Kidney (tissue), 14 donors: ENCODE results near the gene CATSPERE. TPM values are rescaled to one million over a fixed set of nuclear protein-coding genes. Genes with fewer than 3 reads are reported as not detected.
A peak's percentile ranks its signal among the peaks of the same experiment; 100 is the strongest.

Experiments
- DNase-seq, 5 donors: peaks; one replicate each; pipeline ENCODE4 v3.0.0-alpha.2; 2013 to 2020
- FAIRE-seq: peaks from 2 replicates; lab custom pipeline; 2012; peaks lifted over from hg19 to GRCh38; lab: Jason Lieb, UNC
- H3K27ac ChIP-seq, 2 donors: one replicate each; pipeline ENCODE4 v1.7.0; 2013; ENCODE audit warnings: low read depth in 2 of 2, low read length in 2 of 2, inconsistent platforms in 1 of 2
- H3K27me3 ChIP-seq: one replicate; pipeline ENCODE4 v1.7.1; 2013; ENCODE audit warnings: low read length, inconsistent platforms; ENCODE audit not compliant: control insufficient read depth, insufficient read depth
- H3K36me3 ChIP-seq, 3 donors: one replicate each; pipeline versions ENCODE4 v1.7.0 to v1.7.1; 2013; ENCODE audit warnings: low read length in 3 of 3, control low read depth in 1 of 3, inconsistent platforms in 1 of 3; ENCODE audit not compliant: insufficient read depth in 3 of 3, control insufficient read depth in 2 of 3
- H3K4me1 ChIP-seq, 3 donors: one replicate each; pipeline versions ENCODE4 v1.7.0 to v1.7.1; 2013; ENCODE audit warnings: low read length in 3 of 3, inconsistent platforms in 1 of 3, low read depth in 1 of 3; ENCODE audit not compliant: control insufficient read depth in 2 of 3, insufficient read depth in 2 of 3
- H3K4me3 ChIP-seq, 3 donors: one replicate each; pipeline versions ENCODE4 v1.7.0 to v1.8.1; 2013; ENCODE audit warnings: low read length in 3 of 3, control low read depth in 1 of 3, inconsistent platforms in 1 of 3
- H3K9ac ChIP-seq, 3 donors: one replicate each; pipeline versions ENCODE4 v1.7.0 to v1.7.1; 2013; ENCODE audit warnings: low read length in 3 of 3, control low read depth in 1 of 3, inconsistent platforms in 1 of 3
- H3K9me3 ChIP-seq, 3 donors: one replicate each; pipeline versions ENCODE4 v1.7.0 to v1.7.1; 2013; ENCODE audit warnings: low read length in 3 of 3, control low read depth in 1 of 3, inconsistent platforms in 1 of 3; ENCODE audit not compliant: control insufficient read depth in 2 of 3, insufficient read depth in 1 of 3
- CTCF ChIP-seq: IDR thresholded peaks from 3 replicates; pipeline ENCODE4 v1.5.1; 2012; ENCODE audit warnings: mild to moderate bottlenecking, moderate library complexity, borderline replicate concordance; ENCODE audit not compliant: insufficient read depth; ENCODE audit errors: extremely low read depth
- intact Hi-C: fragments of 100-400 bp; cut with DNase I; formaldehyde crosslinking; loops from one replicate; pipeline ENCODE4 v1.11.1; 2022
- polyA plus RNA-seq: library from polyadenylated mRNA; stranded (reverse); fragments of 350-450 nt; fragmentation: Illumina TruSeq; extraction: RNeasy Lipid Tissue Mini Kit (QIAGEN cat#74804); gene quantifications from one replicate; pipeline ENCODE4 v1.2.3, GENCODE V29; 2014; ENCODE audit warnings: low read depth, low replicate concordance; ENCODE audit not compliant: insufficient read depth
- total RNA-seq: library from RNA; stranded (reverse); fragmentation: NEBNext Ultra II Directional; extraction: Animal tissue kit (Norgen Biotek cat#: 25700); gene quantifications from one replicate; pipeline ENCODE4 v1.2.1, GENCODE V29; 2021
- donor health status: control.
- donor health status: control.
- donor health status: control.
- donor health status: control.
- donor health status: control.
- donor health status: DM: yes; HTN: yes; CAD: no.
- donor health status: Normal renal cell carcinoma (clear cell type).

CATSPERE gene
- total and polyA plus RNA-seq, 2 donors from 2014 or later = 0.73 to 2.5 TPM

- intact Hi-C loops = no loop called here
Observed at GRCh38 chr1:244437086-244437468, 24.0 kb upstream of the CATSPERE start.

GRCh38 chr1:244439391-244440032 is 21.6 kb upstream of the CATSPERE start:
- Histone ChIP-seq H3K9ac (no peak overlapping the region), H3K4me3 (no peak overlapping the region), H3K27me3 (no peaks in the 10 kb centered on the region), H3K4me1 (peaks cover 0 to 2% (median 0%) of the 10 kb centered on the region in 3 donors), H3K36me3 (peaks cover 0 to 5% (median 0%) of the 10 kb centered on the region in 3 donors), H3K27ac (no peak overlapping the region), H3K9me3 (no peaks in the 10 kb centered on the region)
- intact Hi-C loops = no loop called here
- no peak for TF ChIP-seq CTCF
- no peak for FAIRE-seq
- peak in 1 of 5 donors; percentile 67 for DNase-seq

More at GRCh38 chr1:244437086-244437468, 24.0 kb upstream of the CATSPERE start:
- FAIRE-seq (peak; percentile 56), DNase-seq (no peak)
- no peak overlapping the region for H3K9ac ChIP-seq
- TF ChIP-seq CTCF = no peak
- no peaks in the 10 kb centered on the region for H3K27me3 ChIP-seq
- no peak overlapping the region for H3K4me3 ChIP-seq
- H3K9me3 ChIP-seq = no peaks in the 10 kb centered on the region
- H3K27ac ChIP-seq = no peak overlapping the region
- peaks cover 0 to 11% (median 2%) of the 10 kb centered on the region in 3 donors for H3K36me3 ChIP-seq
- H3K4me1 ChIP-seq = peaks cover 0 to 2% (median 0%) of the 10 kb centered on the region in 3 donors

GRCh38 chr1:244442850-244443249 is 18.2 kb upstream of the CATSPERE start:
- no peaks in the 10 kb centered on the region for H3K27me3 ChIP-seq
- intact Hi-C loops = no loop called here
- no peak for TF ChIP-seq CTCF
- H3K27ac ChIP-seq = no peak overlapping the region
- H3K36me3 ChIP-seq = no peaks in the 10 kb centered on the region
- H3K4me1 ChIP-seq = peaks cover 0 to 13% (median 6%) of the 10 kb centered on the region in 3 donors
- DNase-seq (no peak), FAIRE-seq (no peak)
- H3K4me3 ChIP-seq = no peak overlapping the region
- H3K9me3 ChIP-seq = no peaks in the 10 kb centered on the region
- no peak overlapping the region for H3K9ac ChIP-seq
